Uterus (tissue), 4 donors: ENCODE data around the gene OR4D11. TPM values are rescaled to one million over a fixed set of nuclear protein-coding genes. Genes with fewer than 3 reads are reported as not detected.

Source experiments
- DNase-seq, 2 donors: peaks; one replicate each; pipeline ENCODE4 v3.0.0-alpha.2; 2019 to 2020
- H3K27ac ChIP-seq, 2 donors: fragments of 200-600 bp; sonication (generic); 1 replicate in 1 of 2; 2 replicates in 1 of 2; pipeline ENCODE4 v1.5.1; 2016 to 2018
- H3K27me3 ChIP-seq, 2 donors: fragments of 200-600 bp; sonication (generic); one replicate each; pipeline ENCODE4 v1.5.1; 2018 to 2019; ENCODE audit warnings: control low read depth in 1 of 2
- H3K36me3 ChIP-seq, 2 donors: fragments of 200-600 bp; sonication (generic); one replicate each; pipeline ENCODE4 v1.5.1; 2019; ENCODE audit warnings: control low read depth in 1 of 2
- H3K4me1 ChIP-seq, 2 donors: fragments of 200-600 bp; sonication (generic); one replicate each; pipeline ENCODE4 v1.5.1; 2018 to 2019; ENCODE audit warnings: control low read depth in 1 of 2
- H3K4me3 ChIP-seq, 2 donors: fragments of 200-600 bp; sonication (generic); 1 replicate in 1 of 2; 2 replicates in 1 of 2; pipeline ENCODE4 v1.5.1; 2018 to 2019; ENCODE audit warnings: mild to moderate bottlenecking in 1 of 2
- H3K9me3 ChIP-seq, 2 donors: fragments of 200-600 bp; sonication (generic); one replicate each; pipeline ENCODE4 v1.5.1; 2019; ENCODE audit warnings: control low read depth in 1 of 2
- CTCF ChIP-seq, 4 experiments: fragments of 200-600 bp in 2 of 4; fragments of 450-650 bp in 2 of 4; sonication (generic) in 2 of 4; IDR thresholded peaks; one replicate each; pipeline ENCODE4 v1.5.1; 2016 to 2019; ENCODE audit warnings: antibody characterized with exemption in 4 of 4, mild to moderate bottlenecking in 2 of 4, moderate library complexity in 1 of 4
- POLR2A ChIP-seq, 2 donors: fragments of 450-650 bp; IDR thresholded peaks; one replicate each; pipeline ENCODE4 v1.6.1; 2016; ENCODE audit warnings: antibody characterized with exemption in 2 of 2, mild to moderate bottlenecking in 1 of 2, moderate library complexity in 1 of 2
- intact Hi-C: fragments of 100-400 bp; cut with DNase I; formaldehyde crosslinking; loops from one replicate; pipeline ENCODE4 v1.15.1; 2023; ENCODE audit warnings: low total_unique reads
- total RNA-seq, 4 donors: library from RNA; depleted of rRNA in 3 of 4; stranded (reverse); fragments of >200 nt in 3 of 4; gene quantifications; one replicate each; pipeline versions ENCODE4 v1.1.0 to v1.2.4, GENCODE V29; 2014 to 2023
- donor health status: DM: yes; HTN: yes; CAD: no.

The OR4D11 gene
- total RNA-seq, 4 donors from 2014 or later = not detected

- intact Hi-C loops = no loop called here
- TF ChIP-seq CTCF (IDR thresholded peaks at IDR 0.05) (no peak), POLR2A (IDR thresholded peaks at IDR 0.05) (no peak)
- H3K36me3 ChIP-seq = no peaks in the 10 kb centered on the region
- no peaks in the 10 kb centered on the region for H3K27me3 ChIP-seq
- no peak for DNase-seq
- no peaks in the 10 kb centered on the region for H3K9me3 ChIP-seq
- H3K4me1 ChIP-seq = no peaks in the 10 kb centered on the region
- no peak overlapping the region for H3K27ac ChIP-seq
- no peak overlapping the region for H3K4me3 ChIP-seq
Measured at GRCh38 chr11:59475176-59475575, 28.2 kb upstream of the OR4D11 start.

GRCh38 chr11:59479906-59480305 lies 23.5 kb upstream of the OR4D11 start:
- no peaks in the 10 kb centered on the region for H3K4me1 ChIP-seq
- H3K36me3 ChIP-seq = no peaks in the 10 kb centered on the region
- H3K27me3 ChIP-seq = no peaks in the 10 kb centered on the region
- H3K4me3 ChIP-seq = no peak overlapping the region
- intact Hi-C loops = no loop called here
- no peak overlapping the region for H3K27ac ChIP-seq
- H3K9me3 ChIP-seq = no peaks in the 10 kb centered on the region
- DNase-seq = no peak
- TF ChIP-seq CTCF (IDR thresholded peaks at IDR 0.05) = no peak
- no peak for TF ChIP-seq POLR2A (IDR thresholded peaks at IDR 0.05)

GRCh38 chr11:59480359-59480758 lies 23.0 kb upstream of the OR4D11 start:
- TF ChIP-seq POLR2A (IDR thresholded peaks at IDR 0.05) (no peak), CTCF (IDR thresholded peaks at IDR 0.05) (no peak)
- H3K27ac ChIP-seq = no peak overlapping the region
- no peaks in the 10 kb centered on the region for H3K27me3 ChIP-seq
- no peak overlapping the region for H3K4me3 ChIP-seq
- DNase-seq = no peak
- intact Hi-C loops = no loop called here
- no peaks in the 10 kb centered on the region for H3K36me3 ChIP-seq
- no peaks in the 10 kb centered on the region for H3K4me1 ChIP-seq
- H3K9me3 ChIP-seq = no peaks in the 10 kb centered on the region

- Histone ChIP-seq H3K36me3 (no peaks in the 10 kb centered on the region), H3K4me1 (no peaks in the 10 kb centered on the region), H3K4me3 (no peak overlapping the region), H3K27ac (no peak overlapping the region), H3K27me3 (no peaks in the 10 kb centered on the region), H3K9me3 (no peaks in the 10 kb centered on the region)
- intact Hi-C loops = no loop called here
- DNase-seq = no peak
- TF ChIP-seq CTCF (IDR thresholded peaks at IDR 0.05) = no peak
- TF ChIP-seq POLR2A (IDR thresholded peaks at IDR 0.05) = no peak
Measured at GRCh38 chr11:59501931-59502330, 1.4 kb upstream of the OR4D11 start.

GRCh38 chr11:59510941-59511589 lies 7.7 kb downstream of the OR4D11 start, which contains the start of gene OR4D9:
OR4D9 (plus strand) TSS chr11:59511539; CDS start chr11:59514913, 3,374 bp downstream.
- no peaks in the 10 kb centered on the region for H3K36me3 ChIP-seq
- TF ChIP-seq CTCF (IDR thresholded peaks at IDR 0.05) (no peak), POLR2A (IDR thresholded peaks at IDR 0.05) (no peak)
- H3K4me3 ChIP-seq = no peak within 1 kb of the TSS
- DNase-seq = no peak
- intact Hi-C loops = no loop called here
- H3K27me3 ChIP-seq = no peaks in the 10 kb centered on the region
- no peaks in the 10 kb centered on the region for H3K4me1 ChIP-seq
- H3K9me3 ChIP-seq = no peaks in the 10 kb centered on the region
- H3K27ac ChIP-seq = no peak within 1 kb of the TSS
